Suprapubic skin (tissue), 4 donors: Measurements from ENCODE around the gene TMEM254.
"Not testable (repeated sequence)": the region's sequence is repeated elsewhere in the genome, so short reads cannot be mapped to it uniquely, and the experiment has no call there.

ENCODE experiments used
- CTCF ChIP-seq, 2 donors: fragments of 200-600 bp in 1 of 2; fragments of 450-650 bp in 1 of 2; sonication (generic) in 1 of 2; IDR thresholded peaks; one replicate each; pipeline ENCODE4 v1.5.1; 2016 to 2019; ENCODE audit warnings: antibody characterized with exemption in 2 of 2, mild to moderate bottlenecking in 1 of 2, moderate library complexity in 1 of 2
- EP300 ChIP-seq: sonication (generic); formaldehyde crosslinking; IDR thresholded peaks from one replicate; pipeline ENCODE4 v1.6.1; 2017; ENCODE audit warnings: antibody characterized with exemption
- POLR2A ChIP-seq, 2 donors: fragments of 450-650 bp; IDR thresholded peaks; one replicate each; pipeline ENCODE4 v1.6.1; 2017; ENCODE audit warnings: antibody characterized with exemption in 2 of 2, mild to moderate bottlenecking in 2 of 2, moderate library complexity in 2 of 2
- POLR2AphosphoS5 ChIP-seq, 3 donors: sonication (generic); formaldehyde crosslinking; IDR thresholded peaks; one replicate each; pipeline ENCODE4 v1.6.1; 2017; ENCODE audit warnings: antibody characterized with exemption in 3 of 3

- TF ChIP-seq POLR2A (IDR thresholded peaks at IDR 0.05); CTCF (IDR thresholded peaks at IDR 0.05); EP300; POLR2AphosphoS5 (IDR thresholded peaks at IDR 0.05): not testable (repeated sequence)
Measured at GRCh38 chr10:80044935-80045334, 33.5 kb upstream of the TMEM254 start.
